Sigmoid colon (tissue), 7 donors: Measurements from ENCODE around the gene RSF1. TPM values are rescaled to one million over a fixed set of nuclear protein-coding genes. Genes with fewer than 3 reads are reported as not detected.

Source experiments
- DNase-seq: peaks from one replicate; pipeline ENCODE4 v3.0.0-alpha.2; 2019
- H3K27ac ChIP-seq, 4 donors: fragments of 200-600 bp; sonication (generic); one replicate each; pipeline ENCODE4 v1.5.1; 2016 to 2019; ENCODE audit warnings: mild to moderate bottlenecking in 1 of 4
- H3K27me3 ChIP-seq, 3 donors: fragments of 200-600 bp; sonication (generic); one replicate each; pipeline ENCODE4 v1.5.1; 2019; ENCODE audit warnings: mild to moderate bottlenecking in 1 of 3
- H3K36me3 ChIP-seq, 4 donors: fragments of 200-600 bp; sonication (generic); one replicate each; pipeline ENCODE4 v1.5.1; 2016 to 2019
- H3K4me1 ChIP-seq, 4 donors: fragments of 200-600 bp; sonication (generic); one replicate each; pipeline ENCODE4 v1.5.1; 2017 to 2019
- H3K4me3 ChIP-seq, 4 donors: fragments of 200-600 bp; sonication (generic); one replicate each; pipeline ENCODE4 v1.5.1; 2017 to 2019; ENCODE audit warnings: mild to moderate bottlenecking in 2 of 4, moderate library complexity in 1 of 4
- H3K9me3 ChIP-seq, 4 donors: fragments of 200-600 bp in 3 of 4; sonication (generic) in 3 of 4; one replicate each; pipeline versions ENCODE4 v1.5.1 to v1.6.1; 2013 to 2019
- CTCF ChIP-seq, 4 experiments: fragments of 450-650 bp in 3 of 4; fragments of 200-600 bp in 1 of 4; IDR thresholded peaks; one replicate each; pipeline ENCODE4 v1.5.1; 2016 to 2019; ENCODE audit warnings: antibody characterized with exemption in 4 of 4, mild to moderate bottlenecking in 3 of 4, moderate library complexity in 2 of 4
- EP300 ChIP-seq, 4 donors: sonication (generic); formaldehyde crosslinking; IDR thresholded peaks; one replicate each; pipeline ENCODE4 v1.6.1; 2017; ENCODE audit warnings: antibody characterized with exemption in 4 of 4
- POLR2A ChIP-seq, 2 donors: fragments of 450-650 bp; IDR thresholded peaks; one replicate each; pipeline ENCODE4 v1.6.1; 2016; ENCODE audit warnings: antibody characterized with exemption in 2 of 2, mild to moderate bottlenecking in 2 of 2, moderate library complexity in 2 of 2
- POLR2AphosphoS5 ChIP-seq, 4 donors: sonication (generic); formaldehyde crosslinking; IDR thresholded peaks; one replicate each; pipeline ENCODE4 v1.6.1; 2017; ENCODE audit warnings: antibody characterized with exemption in 4 of 4
- WGBS, 2 donors: extraction: QIAGEN DNeasy Blood & Tissue Kit; methylation state at CpG; one replicate each; pipeline ENCODE4 v1.1.7; 2013; 5-methylcytosine and 5-hydroxymethylcytosine counted together
- intact Hi-C: fragments of 100-400 bp; cut with DNase I; formaldehyde crosslinking; loops from one replicate; pipeline ENCODE4 v1.15.1; 2023
- polyA plus RNA-seq, 3 donors: library from polyadenylated mRNA; stranded (reverse); fragments of 200-250 nt; gene quantifications; one replicate each; pipeline ENCODE4 v1.2.3, GENCODE V29; 2013
- total RNA-seq, 4 donors: library from RNA; depleted of rRNA; stranded (reverse); fragments of >200 nt; gene quantifications; one replicate each; pipeline ENCODE4 v1.1.0, GENCODE V29; 2016
- donor health status: healthy with polysubstance abuse.
- donor health status: Bipolar disorder and iron deficiency.
- donor health status: healthy.

Gene RSF1
- total and polyA plus RNA-seq, 7 donors, result 9.6 to 90.7 (median 61.5) TPM

DNA sequence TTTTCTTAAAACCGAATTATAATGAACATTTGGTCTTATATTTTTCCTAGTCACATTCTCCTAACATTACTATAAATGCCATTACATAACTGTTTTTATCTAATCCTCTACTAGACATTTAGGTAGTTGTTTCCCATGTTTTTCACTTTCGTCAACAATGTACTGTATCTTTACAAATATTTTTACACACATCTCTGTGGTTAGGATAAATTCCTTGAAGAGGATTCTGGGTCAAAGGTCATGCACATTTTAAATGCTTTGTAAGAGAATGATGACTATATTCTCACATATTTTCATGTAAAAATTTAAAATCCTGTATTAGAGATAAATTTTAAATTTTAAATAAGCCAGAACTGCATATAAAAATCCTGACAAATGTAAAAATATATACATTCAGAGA lies 121.6 kb downstream of the RSF1 start:
- Histone ChIP-seq H3K27ac (no peak overlapping the region), H3K4me3 (no peak overlapping the region), H3K36me3 (peaks cover 0 to 44% (median 6%) of the 10 kb centered on the region in 4 donors), H3K27me3 (no peaks in the 10 kb centered on the region), H3K4me1 (no peaks in the 10 kb centered on the region), H3K9me3 (no peaks in the 10 kb centered on the region)
- TF ChIP-seq POLR2AphosphoS5 (IDR thresholded peaks at IDR 0.05) (no peak), POLR2A (IDR thresholded peaks at IDR 0.05) (no peak), EP300 (IDR thresholded peaks at IDR 0.05) (no peak), CTCF (IDR thresholded peaks at IDR 0.05) (no peak)
- intact Hi-C loops, result no loop called here
- WGBS, 2 donors, result 93 to 94% methylated on average over 2 of the region's 2 CpGs
- DNase-seq, result no peak

GRCh38 chr11:77697865-77698264 lies 122.7 kb downstream of the RSF1 start:
- no peaks in the 10 kb centered on the region for H3K27me3 ChIP-seq
- DNase-seq, result no peak
- H3K9me3 ChIP-seq, result no peaks in the 10 kb centered on the region
- H3K36me3 ChIP-seq, result peaks cover 0 to 50% (median 6%) of the 10 kb centered on the region in 4 donors
- TF ChIP-seq CTCF (IDR thresholded peaks at IDR 0.05), result no peak
- TF ChIP-seq EP300 (IDR thresholded peaks at IDR 0.05), result no peak
- TF ChIP-seq POLR2AphosphoS5 (IDR thresholded peaks at IDR 0.05), result no peak
- TF ChIP-seq POLR2A (IDR thresholded peaks at IDR 0.05), result no peak
- H3K4me1 ChIP-seq, result no peaks in the 10 kb centered on the region
- intact Hi-C loops, result no loop called here
- H3K27ac ChIP-seq, result no peak overlapping the region
- H3K4me3 ChIP-seq, result no peak overlapping the region

GRCh38 chr11:77695417-77695816 lies 125.1 kb downstream of the RSF1 start:
- no peak for DNase-seq
- Histone ChIP-seq H3K9me3 (no peaks in the 10 kb centered on the region), H3K4me3 (no peak overlapping the region), H3K4me1 (no peaks in the 10 kb centered on the region), H3K27me3 (no peaks in the 10 kb centered on the region), H3K36me3 (peaks cover 0 to 58% (median 8%) of the 10 kb centered on the region in 4 donors), H3K27ac (no peak overlapping the region)
- WGBS, 2 donors, result 98 to 100% methylated on average over 1 of the region's 1 CpG
- TF ChIP-seq POLR2A (IDR thresholded peaks at IDR 0.05) (no peak), EP300 (IDR thresholded peaks at IDR 0.05) (no peak), POLR2AphosphoS5 (IDR thresholded peaks at IDR 0.05) (no peak), CTCF (IDR thresholded peaks at IDR 0.05) (no peak)
- intact Hi-C loops, result no loop called here

- Histone ChIP-seq H3K4me1 (no peaks in the 10 kb centered on the region), H3K36me3 (peaks cover 0 to 69% (median 4%) of the 10 kb centered on the region in 4 donors), H3K9me3 (no peaks in the 10 kb centered on the region), H3K27me3 (no peaks in the 10 kb centered on the region), H3K27ac (no peak overlapping the region), H3K4me3 (no peak overlapping the region)
- DNase-seq, result no peak
- TF ChIP-seq EP300 (IDR thresholded peaks at IDR 0.05), result no peak
- no peak for TF ChIP-seq POLR2AphosphoS5 (IDR thresholded peaks at IDR 0.05)
- TF ChIP-seq CTCF (IDR thresholded peaks at IDR 0.05), result no peak
- TF ChIP-seq POLR2A (IDR thresholded peaks at IDR 0.05), result no peak
- WGBS, 2 donors, result 41 to 71% methylated on average over 3 of the region's 3 CpGs
- intact Hi-C loops, result no loop called here
These were observed 129.9 kb downstream of the RSF1 start for GRCh38 chr11:77690649-77691048.

GRCh38 chr11:77687088-77687487 lies 133.4 kb downstream of the RSF1 start:
- no peaks in the 10 kb centered on the region for H3K9me3 ChIP-seq
- TF ChIP-seq POLR2A (IDR thresholded peaks at IDR 0.05) (no peak), EP300 (IDR thresholded peaks at IDR 0.05) (no peak), POLR2AphosphoS5 (IDR thresholded peaks at IDR 0.05) (no peak), CTCF (IDR thresholded peaks at IDR 0.05) (no peak)
- no peaks in the 10 kb centered on the region for H3K4me1 ChIP-seq
- no peak overlapping the region for H3K4me3 ChIP-seq
- no peak for DNase-seq
- no peaks in the 10 kb centered on the region for H3K27me3 ChIP-seq
- no peak overlapping the region for H3K27ac ChIP-seq
- H3K36me3 ChIP-seq, result peaks cover 9 to 93% (median 18%) of the 10 kb centered on the region in 4 donors
- intact Hi-C loops, result no loop called here
